PC-9 (cell line): Measurements from ENCODE around the gene CAMKMT.

Experiments used
- EZH2 ChIP-seq: fragments of 200-600 bp; sonication (generic); IDR thresholded peaks from 2 replicates; pipeline ENCODE4 v1.8.0; 2017; ENCODE audit warnings: antibody characterized with exemption, low read depth
- TF ChIP-seq, protein P1 (sequence below): fragments of 200-600 bp; sonication (generic); conservative IDR thresholded peaks from 2 replicates; pipeline ENCODE4 v1.6.1; 2017; ENCODE audit warnings: mixed run types, antibody characterized with exemption, mild to moderate bottlenecking, moderate library complexity

DNA sequence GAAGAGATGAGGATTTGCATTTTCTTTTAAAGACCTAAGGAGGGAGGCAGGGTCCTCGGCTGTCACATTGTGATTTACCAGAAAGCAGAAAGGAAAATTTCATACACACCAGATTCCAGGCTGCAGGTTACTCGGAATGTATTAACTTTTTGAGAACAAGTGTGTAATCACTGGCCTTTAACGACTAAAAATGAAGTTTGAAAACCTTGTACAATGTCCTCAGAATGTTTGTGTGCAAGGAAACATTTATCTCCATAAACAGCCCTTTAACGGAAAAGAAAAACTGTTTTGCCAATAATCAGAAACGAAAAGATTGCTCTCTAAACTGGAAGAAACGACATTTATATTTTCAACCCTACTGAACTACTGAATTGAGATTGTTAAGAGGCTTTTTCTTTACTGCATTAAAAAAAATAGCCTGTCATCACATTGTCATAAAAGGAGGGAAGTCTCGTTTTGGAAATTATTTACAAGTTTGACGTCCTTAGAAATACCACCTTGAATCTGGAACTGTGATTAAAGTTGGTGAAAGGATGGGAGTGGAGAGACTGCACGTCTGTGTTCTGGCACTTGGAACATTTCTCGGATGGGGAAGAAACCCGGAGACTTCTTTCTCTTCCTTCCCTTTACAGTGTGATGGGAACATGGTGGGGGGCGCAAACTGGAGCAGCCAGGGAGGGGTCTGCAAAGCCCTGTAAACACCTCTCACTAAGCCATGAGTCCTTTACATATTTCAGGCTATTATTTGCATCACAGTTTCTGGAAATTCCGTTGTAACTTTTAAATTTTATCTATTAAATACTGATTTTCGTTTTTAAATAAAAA lies 445.7 kb downstream of the CAMKMT start:
- TF ChIP-seq, protein P1, sequence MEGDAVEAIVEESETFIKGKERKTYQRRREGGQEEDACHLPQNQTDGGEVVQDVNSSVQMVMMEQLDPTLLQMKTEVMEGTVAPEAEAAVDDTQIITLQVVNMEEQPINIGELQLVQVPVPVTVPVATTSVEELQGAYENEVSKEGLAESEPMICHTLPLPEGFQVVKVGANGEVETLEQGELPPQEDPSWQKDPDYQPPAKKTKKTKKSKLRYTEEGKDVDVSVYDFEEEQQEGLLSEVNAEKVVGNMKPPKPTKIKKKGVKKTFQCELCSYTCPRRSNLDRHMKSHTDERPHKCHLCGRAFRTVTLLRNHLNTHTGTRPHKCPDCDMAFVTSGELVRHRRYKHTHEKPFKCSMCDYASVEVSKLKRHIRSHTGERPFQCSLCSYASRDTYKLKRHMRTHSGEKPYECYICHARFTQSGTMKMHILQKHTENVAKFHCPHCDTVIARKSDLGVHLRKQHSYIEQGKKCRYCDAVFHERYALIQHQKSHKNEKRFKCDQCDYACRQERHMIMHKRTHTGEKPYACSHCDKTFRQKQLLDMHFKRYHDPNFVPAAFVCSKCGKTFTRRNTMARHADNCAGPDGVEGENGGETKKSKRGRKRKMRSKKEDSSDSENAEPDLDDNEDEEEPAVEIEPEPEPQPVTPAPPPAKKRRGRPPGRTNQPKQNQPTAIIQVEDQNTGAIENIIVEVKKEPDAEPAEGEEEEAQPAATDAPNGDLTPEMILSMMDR, result no peak
- no peak for TF ChIP-seq EZH2
